Measurements from ENCODE around the gene MIA3.
A peak's percentile ranks its signal among the peaks of the same experiment; 100 is the strongest.

The MIA3 gene

DNA sequence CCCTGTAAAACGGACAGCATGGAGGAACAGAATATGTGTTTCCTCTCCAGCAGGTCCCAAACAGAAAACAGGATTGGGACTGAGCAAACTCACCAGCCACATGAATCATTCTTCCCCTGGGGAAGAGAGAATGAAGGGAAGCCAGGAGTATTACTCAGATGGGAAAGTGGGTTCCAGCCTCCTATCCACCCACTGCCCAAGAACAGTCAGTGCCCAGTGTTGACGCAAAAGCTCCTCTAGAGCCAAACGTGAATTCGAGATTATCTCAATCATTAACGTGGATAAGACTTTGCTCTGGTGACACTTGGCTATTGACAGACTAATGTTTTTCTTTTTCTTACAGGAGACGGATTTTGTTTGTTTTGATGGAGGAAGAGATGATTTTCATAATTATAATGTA is 9.3 kb downstream of the MIA3 start:
- H3K36me3 ChIP-seq, result peaks cover 85 to 100% (median 97%) of the 10 kb centered on the region in 11 experiments

DNA sequence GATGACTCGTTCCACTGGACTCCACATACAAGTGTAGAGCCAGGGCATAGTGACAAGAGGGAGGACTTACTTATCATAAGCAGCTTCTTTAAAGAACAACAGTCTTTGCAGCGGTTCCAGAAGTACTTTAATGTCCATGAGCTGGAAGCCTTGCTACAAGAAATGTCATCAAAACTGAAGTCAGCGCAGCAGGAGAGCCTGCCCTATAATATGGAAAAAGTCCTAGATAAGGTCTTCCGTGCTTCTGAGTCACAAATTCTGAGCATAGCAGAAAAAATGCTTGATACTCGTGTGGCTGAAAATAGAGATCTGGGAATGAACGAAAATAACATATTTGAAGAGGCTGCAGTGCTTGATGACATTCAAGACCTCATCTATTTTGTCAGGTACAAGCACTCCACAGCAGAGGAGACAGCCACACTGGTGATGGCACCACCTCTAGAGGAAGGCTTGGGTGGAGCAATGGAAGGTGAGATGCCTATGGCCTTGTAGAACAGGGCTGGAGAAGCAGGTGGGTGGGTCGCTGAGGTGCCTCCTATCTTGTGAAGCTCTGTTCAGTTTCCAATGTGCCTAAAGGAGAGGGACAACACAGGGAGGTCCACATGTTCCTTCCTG is 12.1 kb downstream of the MIA3 start:
- Histone ChIP-seq H3K4me2 (no peak overlapping the region), H3K27me3 (no peaks in the 10 kb centered on the region), H3K36me3 (peaks cover 58 to 100% (median 87%) of the 10 kb centered on the region in 11 experiments), H3K4me1 (peaks cover 11 to 17% (median 15%) of the 10 kb centered on the region in 10 experiments), H3K27ac (no peak overlapping the region), H3K9me3 (replicated peaks in 1 of 11) (no peaks in the 10 kb centered on the region), H4K20me1 (no peaks in the 10 kb centered on the region), H3K9ac (no peak overlapping the region), H3K4me3 (no peak overlapping the region)
- TF ChIP-seq Cebpa-rat (IDR thresholded peaks at IDR 0.05), result no peak

More for the DNA sequence above, 9.3 kb downstream of the MIA3 start:
- Histone ChIP-seq H3K4me3 (no peak overlapping the region), H3K9ac (no peak overlapping the region), H3K9me3 (replicated peaks in 1 of 11) (no peaks in the 10 kb centered on the region), H3K27me3 (no peaks in the 10 kb centered on the region), H3K27ac (no peak overlapping the region), H4K20me1 (no peaks in the 10 kb centered on the region), H3K4me1 (no peaks in the 10 kb centered on the region), H3K4me2 (no peak overlapping the region)
- no peak for TF ChIP-seq Cebpa-rat (IDR thresholded peaks at IDR 0.05)

DNA sequence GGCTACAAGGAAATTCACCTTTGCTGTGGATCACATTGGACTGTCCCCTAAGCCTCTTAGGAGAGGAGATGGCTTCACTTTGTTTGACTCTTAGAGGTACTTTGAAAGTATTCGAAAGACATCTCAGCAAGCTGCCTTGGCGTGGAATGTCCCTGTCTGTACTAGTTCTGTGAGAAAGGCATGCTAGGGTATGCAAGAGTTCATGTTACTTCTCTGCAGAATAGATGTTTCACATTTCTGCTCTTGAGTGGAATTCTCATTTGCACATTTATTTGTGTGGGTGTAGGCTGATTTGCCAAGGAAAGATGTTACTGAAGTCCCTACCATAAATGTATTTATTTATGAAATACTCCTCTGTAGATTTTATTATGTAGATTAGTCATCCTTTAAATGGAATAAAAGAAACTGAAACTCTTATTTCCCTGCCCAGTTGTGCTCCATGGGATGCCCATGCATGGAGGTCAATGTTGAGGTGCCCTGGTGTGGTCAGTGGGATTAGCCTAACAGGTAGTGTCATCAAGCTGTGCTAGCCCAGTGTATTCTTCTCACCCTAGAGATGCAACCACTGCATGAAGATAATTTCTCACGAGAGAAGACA is 13.8 kb downstream of the MIA3 start:
- Histone ChIP-seq H3K36me3 (peaks cover 46 to 100% (median 85%) of the 10 kb centered on the region in 11 experiments), H3K4me2 (no peak overlapping the region), H3K9me3 (replicated peaks in 1 of 11) (no peaks in the 10 kb centered on the region), H3K27me3 (no peaks in the 10 kb centered on the region), H3K4me1 (peaks cover 11 to 17% (median 15%) of the 10 kb centered on the region in 10 experiments), H3K27ac (no peak overlapping the region), H4K20me1 (no peaks in the 10 kb centered on the region), H3K9ac (no peak overlapping the region), H3K4me3 (no peak overlapping the region)
- no peak for TF ChIP-seq Cebpa-rat (IDR thresholded peaks at IDR 0.05)

DNA sequence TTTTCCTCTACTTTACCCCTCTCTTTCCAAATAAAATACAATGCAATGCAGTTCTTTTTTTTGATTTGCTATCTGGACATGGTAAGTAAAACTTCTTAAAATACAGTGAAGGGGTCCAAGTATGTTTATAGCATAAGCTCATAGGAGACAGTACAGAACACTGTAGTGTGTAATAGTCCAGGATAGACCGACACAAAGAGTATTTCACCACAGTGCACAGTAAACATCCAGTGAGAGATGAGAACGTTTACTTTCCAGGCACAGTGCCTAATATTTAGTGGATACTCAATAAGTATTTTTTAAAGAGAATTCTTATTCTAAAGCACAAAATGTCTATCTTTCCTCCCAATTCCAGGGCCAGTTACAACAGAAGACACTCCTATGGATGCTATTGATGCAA is 14.9 kb downstream of the MIA3 start:
- peak overlapping the region in 1 of 11 experiments; percentile 16; a peak in 1 of 22 replicates for H3K9ac ChIP-seq
- H3K4me1 ChIP-seq, result peaks cover 11 to 17% (median 15%) of the 10 kb centered on the region in 10 experiments
- no peaks in the 10 kb centered on the region for H3K27me3 ChIP-seq
- peak overlapping the region in 3 of 11 experiments; percentile 50 to 66 (median 54); a peak in 4 of 22 replicates for H3K4me2 ChIP-seq
- H3K27ac ChIP-seq, result no peak overlapping the region
- H3K36me3 ChIP-seq, result peaks cover 40 to 100% (median 82%) of the 10 kb centered on the region in 11 experiments
- H3K9me3 ChIP-seq (replicated peaks in 1 of 11), result no peaks in the 10 kb centered on the region
- TF ChIP-seq Cebpa-rat (IDR thresholded peaks at IDR 0.05), result no peak
- H3K4me3 ChIP-seq, result no peak overlapping the region
- no peaks in the 10 kb centered on the region for H4K20me1 ChIP-seq

DNA sequence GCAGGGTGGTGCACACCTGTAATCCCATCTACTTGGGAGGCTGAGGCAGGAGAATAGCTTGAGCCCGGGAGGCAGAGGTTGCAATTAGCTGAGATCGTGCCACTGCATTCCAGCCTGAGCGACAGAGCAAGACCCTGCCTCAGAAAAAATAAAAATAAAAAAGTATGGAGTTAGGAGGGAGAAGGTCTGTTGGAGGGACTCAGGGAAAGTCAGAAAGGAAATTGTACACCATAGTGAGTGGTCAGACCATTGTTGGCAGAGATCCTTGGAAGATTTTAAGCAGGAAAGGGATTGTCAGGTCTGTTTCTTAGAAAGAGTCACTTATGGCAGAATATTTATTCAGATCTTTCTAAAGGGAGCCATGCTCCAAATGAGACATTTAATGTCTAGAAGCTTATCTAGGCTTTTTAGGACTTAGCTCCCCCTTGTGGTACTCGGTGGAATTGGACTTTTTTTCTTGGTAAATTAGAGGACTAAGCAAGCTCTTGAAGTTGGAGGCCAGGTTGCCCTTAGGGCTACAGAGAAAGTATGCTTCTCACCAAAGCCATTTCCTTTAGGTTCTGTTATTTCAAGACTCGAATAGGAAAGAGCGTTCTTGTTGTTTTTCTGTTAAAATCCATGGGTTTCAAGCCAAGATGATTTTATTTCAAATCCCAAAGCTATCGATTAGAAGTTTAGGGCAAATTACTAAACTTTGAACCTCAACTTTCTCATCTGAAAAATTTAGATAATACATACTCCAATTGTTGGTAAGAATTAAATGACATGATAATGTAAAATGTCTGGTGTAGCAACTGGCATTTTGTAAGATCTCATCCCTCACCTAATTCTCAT is 16.5 kb downstream of the MIA3 start:
- TF ChIP-seq Cebpa-rat (IDR thresholded peaks at IDR 0.05), result no peak
- Histone ChIP-seq H3K4me2 (peak overlapping the region in 10 of 11 experiments; percentile 14 to 67 (median 53); a peak in 18 of 22 replicates), H4K20me1 (no peaks in the 10 kb centered on the region), H3K4me3 (no peak overlapping the region), H3K27me3 (no peaks in the 10 kb centered on the region), H3K27ac (peak overlapping the region in 3 of 11 experiments; percentile 36 to 45 (median 41); a peak in 4 of 22 replicates), H3K4me1 (peaks cover 11 to 17% (median 15%) of the 10 kb centered on the region in 10 experiments), H3K9ac (peak overlapping the region in 2 of 11 experiments; percentile 15 to 38; a peak in 2 of 22 replicates), H3K36me3 (peaks cover 35 to 100% (median 78%) of the 10 kb centered on the region in 11 experiments), H3K9me3 (replicated peaks in 1 of 11) (no peaks in the 10 kb centered on the region)

DNA sequence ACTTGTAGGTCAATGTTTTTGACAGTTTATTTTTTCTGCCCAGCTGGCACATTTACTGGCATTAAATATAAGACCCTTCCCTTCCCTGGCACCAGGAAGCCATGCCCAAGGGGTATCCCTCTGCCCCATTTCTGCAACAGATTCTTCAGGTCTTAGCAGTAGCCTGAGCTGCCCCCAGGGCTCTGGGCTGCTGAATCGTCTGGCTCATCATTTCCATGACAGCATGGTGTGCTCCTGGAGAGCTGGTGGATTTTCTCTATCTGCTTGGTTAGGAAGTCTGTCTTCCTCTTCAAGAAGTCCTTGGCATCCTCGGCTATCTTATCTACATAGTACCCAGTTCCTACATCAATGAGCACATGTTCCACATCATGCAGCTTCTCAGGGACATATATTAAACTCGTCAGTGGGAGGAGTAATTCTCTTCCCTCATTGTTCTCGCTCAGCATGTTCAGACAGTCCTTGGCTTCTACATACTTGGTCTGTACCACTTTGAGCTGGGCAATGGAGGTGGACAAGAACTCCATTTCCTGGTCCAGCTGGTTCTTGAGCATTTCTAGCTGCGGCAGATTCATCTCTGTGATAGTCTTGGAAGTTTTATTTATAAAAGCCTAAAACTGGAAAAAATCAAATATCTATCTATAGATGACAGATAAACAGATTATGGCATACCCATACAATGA is 23.5 kb downstream of the MIA3 start:
- Histone ChIP-seq H3K27ac (no peak overlapping the region), H3K4me1 (peaks cover 11 to 18% (median 16%) of the 10 kb centered on the region in 10 experiments), H3K9me3 (replicated peaks in 1 of 11) (no peaks in the 10 kb centered on the region), H3K9ac (no peak overlapping the region), H3K27me3 (no peaks in the 10 kb centered on the region), H4K20me1 (no peaks in the 10 kb centered on the region), H3K4me2 (no peak overlapping the region), H3K36me3 (peaks cover 15 to 57% (median 28%) of the 10 kb centered on the region in 11 experiments), H3K4me3 (no peak overlapping the region)
- no peak for TF ChIP-seq Cebpa-rat (IDR thresholded peaks at IDR 0.05)

DNA sequence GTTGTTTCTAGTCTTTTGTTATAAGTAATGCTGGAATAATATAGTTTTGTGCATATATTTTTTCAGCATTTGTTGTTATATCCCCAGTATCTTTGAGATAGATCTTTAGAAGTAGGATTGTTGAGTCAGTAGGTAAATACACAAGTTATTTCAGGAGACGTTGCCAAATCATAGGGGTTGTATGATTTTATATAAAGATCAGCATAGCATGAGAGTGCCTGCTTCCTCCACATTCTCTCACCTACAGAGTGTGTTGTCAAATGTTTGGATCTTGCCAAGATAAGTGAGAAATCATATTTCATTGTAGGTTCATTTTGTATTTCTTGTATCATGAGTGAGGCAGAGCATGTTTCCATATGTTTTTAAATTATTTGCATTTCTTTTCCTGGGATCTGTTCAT is 24.6 kb downstream of the MIA3 start:
- Histone ChIP-seq H3K27ac (no peak overlapping the region), H3K9me3 (replicated peaks in 1 of 11) (no peaks in the 10 kb centered on the region), H3K4me2 (no peak overlapping the region), H3K27me3 (no peaks in the 10 kb centered on the region), H3K4me3 (no peak overlapping the region), H3K4me1 (peaks cover 11 to 18% (median 16%) of the 10 kb centered on the region in 10 experiments), H4K20me1 (no peaks in the 10 kb centered on the region), H3K36me3 (peaks cover 17 to 57% (median 28%) of the 10 kb centered on the region in 11 experiments), H3K9ac (no peak overlapping the region)
- no peak for TF ChIP-seq Cebpa-rat (IDR thresholded peaks at IDR 0.05)

DNA sequence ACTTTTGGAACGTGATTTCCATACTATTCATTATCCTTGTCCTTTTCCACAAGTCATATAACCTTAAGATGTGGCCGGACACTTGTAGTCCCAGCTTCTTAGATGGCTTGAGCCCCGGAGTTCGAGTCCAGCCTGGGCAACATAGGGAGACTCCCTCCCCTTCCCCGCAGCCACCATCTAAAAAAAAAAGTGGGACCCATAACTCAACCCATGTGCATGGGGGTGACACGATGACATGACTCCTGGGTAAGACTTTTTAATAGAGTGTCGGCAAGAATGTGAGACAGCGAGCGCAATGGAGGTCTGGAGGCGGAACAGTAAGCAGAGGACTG is 25.7 kb downstream of the MIA3 start:
- peaks cover 10 to 56% (median 25%) of the 10 kb centered on the region in 11 experiments; a peak in 21 of 22 replicates for H3K36me3 ChIP-seq
- H3K4me2 ChIP-seq, result peak overlapping the region; percentile 70 to 84 (median 79)
- no peaks in the 10 kb centered on the region for H3K9me3 ChIP-seq (replicated peaks in 1 of 11)
- peak overlapping the region; percentile 70 to 92 (median 84) for H3K4me3 ChIP-seq
- H3K4me1 ChIP-seq, result peaks cover 11 to 18% (median 16%) of the 10 kb centered on the region in 10 experiments
- peak overlapping the region; percentile 87 to 98 (median 96) for H3K27ac ChIP-seq
- H3K27me3 ChIP-seq, result no peaks in the 10 kb centered on the region
- no peaks in the 10 kb centered on the region for H4K20me1 ChIP-seq
- TF ChIP-seq Cebpa-rat (IDR thresholded peaks at IDR 0.05), result no peak
- peak overlapping the region; percentile 83 to 96 (median 92) for H3K9ac ChIP-seq
